NB4 (cell line): ENCODE data around the gene HDAC5.
"Not testable (repeated sequence)": the region's sequence is repeated elsewhere in the genome, so short reads cannot be mapped to it uniquely, and the experiment has no call there.

Source experiments
- DNase-seq: peaks from one replicate; pipeline ENCODE4 v3.0.0; 2010; ENCODE audit warnings: low read depth
- H3K4me3 ChIP-seq: one replicate; pipeline ENCODE4 v1.5.1; 2011; ENCODE audit warnings: mild to moderate bottlenecking, low read depth, low read length, moderate library complexity
- MYC ChIP-seq: IDR thresholded peaks from 2 replicates; pipeline ENCODE4 v1.6.1; 2011; ENCODE audit warnings: low read depth, low read length
- POLR2A ChIP-seq: IDR thresholded peaks from 2 replicates; pipeline ENCODE4 v1.6.1; 2011; ENCODE audit warnings: mild to moderate bottlenecking; ENCODE audit not compliant: insufficient read length; ENCODE audit errors: extremely low read depth
- TF ChIP-seq, protein P1 (sequence below): IDR thresholded peaks from one replicate; pipeline ENCODE4 v1.5.1; 2012; ENCODE audit warnings: low read depth, low read length
- TF ChIP-seq, protein P2 (sequence below): IDR thresholded peaks from 2 replicates; pipeline ENCODE4 v1.6.1; 2011; ENCODE audit warnings: low read depth, low read length

The HDAC5 gene

DNA sequence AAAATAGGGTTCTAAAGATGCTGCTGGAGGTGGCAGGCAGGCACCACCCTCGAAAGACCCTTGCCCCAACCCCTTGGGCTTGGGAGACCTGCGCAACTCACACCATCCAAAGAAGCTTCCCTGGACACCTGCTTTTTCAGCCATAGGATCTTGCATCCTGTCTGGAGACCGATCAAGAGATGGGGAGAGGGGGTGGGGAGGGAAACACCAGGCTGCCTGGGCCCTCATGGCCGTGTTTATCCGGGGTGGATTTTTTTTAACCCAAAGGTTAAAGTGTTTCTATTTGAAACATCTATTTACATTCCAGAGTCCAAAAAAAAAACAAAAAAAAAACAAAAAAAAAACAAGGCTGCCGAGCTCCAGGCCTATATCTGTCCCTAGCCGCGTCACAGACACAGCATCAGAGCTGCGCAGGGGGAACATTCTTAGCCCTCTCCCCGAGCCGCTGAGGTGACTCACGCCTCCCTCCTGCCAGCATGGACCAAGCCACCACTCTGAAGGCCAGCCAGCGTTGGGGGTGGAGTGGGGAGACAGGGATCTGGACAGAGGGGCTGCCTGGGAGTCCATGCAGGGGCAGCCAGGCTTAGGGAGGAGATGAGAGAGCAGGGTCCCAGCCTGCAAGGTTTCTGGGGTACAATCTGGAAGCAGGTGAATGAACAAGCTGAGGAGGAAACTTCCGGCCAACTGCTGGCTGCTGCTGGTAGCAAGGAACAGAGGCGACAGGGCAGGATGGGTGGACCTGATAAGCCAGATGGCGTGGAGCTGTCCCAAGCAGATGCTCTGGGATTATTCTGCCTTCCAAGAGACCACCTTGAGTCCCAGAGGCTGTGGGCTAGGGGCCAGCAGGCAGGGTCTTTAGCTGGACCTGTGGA, 14.8 kb downstream of the HDAC5 start:
- no peak overlapping the region for H3K4me3 ChIP-seq
- DNase-seq: no peak
- TF ChIP-seq, protein P1, sequence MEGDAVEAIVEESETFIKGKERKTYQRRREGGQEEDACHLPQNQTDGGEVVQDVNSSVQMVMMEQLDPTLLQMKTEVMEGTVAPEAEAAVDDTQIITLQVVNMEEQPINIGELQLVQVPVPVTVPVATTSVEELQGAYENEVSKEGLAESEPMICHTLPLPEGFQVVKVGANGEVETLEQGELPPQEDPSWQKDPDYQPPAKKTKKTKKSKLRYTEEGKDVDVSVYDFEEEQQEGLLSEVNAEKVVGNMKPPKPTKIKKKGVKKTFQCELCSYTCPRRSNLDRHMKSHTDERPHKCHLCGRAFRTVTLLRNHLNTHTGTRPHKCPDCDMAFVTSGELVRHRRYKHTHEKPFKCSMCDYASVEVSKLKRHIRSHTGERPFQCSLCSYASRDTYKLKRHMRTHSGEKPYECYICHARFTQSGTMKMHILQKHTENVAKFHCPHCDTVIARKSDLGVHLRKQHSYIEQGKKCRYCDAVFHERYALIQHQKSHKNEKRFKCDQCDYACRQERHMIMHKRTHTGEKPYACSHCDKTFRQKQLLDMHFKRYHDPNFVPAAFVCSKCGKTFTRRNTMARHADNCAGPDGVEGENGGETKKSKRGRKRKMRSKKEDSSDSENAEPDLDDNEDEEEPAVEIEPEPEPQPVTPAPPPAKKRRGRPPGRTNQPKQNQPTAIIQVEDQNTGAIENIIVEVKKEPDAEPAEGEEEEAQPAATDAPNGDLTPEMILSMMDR: no peak
- TF ChIP-seq MYC (no peak), POLR2A (no peak)
- TF ChIP-seq, protein P2, sequence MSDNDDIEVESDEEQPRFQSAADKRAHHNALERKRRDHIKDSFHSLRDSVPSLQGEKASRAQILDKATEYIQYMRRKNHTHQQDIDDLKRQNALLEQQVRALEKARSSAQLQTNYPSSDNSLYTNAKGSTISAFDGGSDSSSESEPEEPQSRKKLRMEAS: no peak

GRCh38 chr17:44106801-44107200, 16.6 kb downstream of the HDAC5 start:
- H3K4me3 ChIP-seq: no peak overlapping the region
- no peak for DNase-seq
- TF ChIP-seq, protein P2: no peak
- no peak for TF ChIP-seq MYC
- TF ChIP-seq POLR2A: no peak
- TF ChIP-seq, protein P1: no peak

- DNase-seq: no peak
- TF ChIP-seq POLR2A: no peak
- TF ChIP-seq, protein P1: no peak
- TF ChIP-seq, protein P2: no peak
- TF ChIP-seq MYC: no peak
- H3K4me3 ChIP-seq: no peak overlapping the region
Measured at GRCh38 chr17:44105941-44106340, 17.5 kb downstream of the HDAC5 start.

DNA sequence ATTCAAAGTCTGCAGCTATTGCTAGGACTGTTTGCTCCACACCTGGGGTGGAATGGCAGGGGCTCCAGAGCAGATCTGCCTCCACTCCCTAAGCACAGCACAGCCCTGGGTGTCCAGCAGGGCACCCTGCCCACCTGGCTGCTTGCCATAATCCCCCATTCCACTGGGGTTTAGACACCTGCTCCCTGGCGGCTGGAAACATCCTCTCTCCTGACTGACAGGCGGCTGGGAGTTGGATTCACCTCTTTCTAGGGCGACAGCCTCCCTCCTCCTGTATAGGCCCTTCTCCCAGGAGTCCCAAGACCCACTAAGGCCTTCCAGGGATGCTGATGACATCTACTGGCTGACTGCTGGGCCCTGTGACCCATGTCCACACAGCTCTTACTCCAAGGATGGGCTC, 18.0 kb downstream of the HDAC5 start:
- no peak for DNase-seq
- no peak overlapping the region for H3K4me3 ChIP-seq
- TF ChIP-seq, protein P1: no peak

- no peak overlapping the region for H3K4me3 ChIP-seq
- no peak for DNase-seq
- TF ChIP-seq, protein P2: no peak
- TF ChIP-seq, protein P1: no peak
- TF ChIP-seq POLR2A (no peak), MYC (no peak)
Measured at GRCh38 chr17:44102849-44103622, 20.4 kb downstream of the HDAC5 start.

DNA sequence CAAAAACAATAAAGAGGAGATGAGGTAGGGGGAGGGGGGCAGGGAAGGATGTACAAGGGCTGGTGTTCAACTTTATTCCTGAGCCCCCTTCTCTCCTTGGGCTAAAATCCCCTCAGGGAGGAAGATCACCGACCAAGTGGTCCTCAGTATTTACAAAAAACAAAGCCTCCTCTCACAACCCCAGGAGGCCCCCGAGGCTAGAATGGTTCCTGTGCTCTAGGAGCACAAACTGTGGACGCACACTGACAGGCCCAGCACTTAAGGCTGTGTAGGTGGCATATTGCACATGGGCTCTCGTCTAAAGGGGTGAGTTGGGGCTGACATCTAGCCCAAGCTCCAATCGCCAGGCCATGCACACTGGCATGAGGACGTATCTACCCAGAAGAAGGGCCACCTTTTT, 21.6 kb downstream of the HDAC5 start:
- not testable (repeated sequence) for DNase-seq, H3K4me3 ChIP-seq
